Measurements from ENCODE around the gene DOCK7. TPM values are rescaled to one million over a fixed set of nuclear protein-coding genes. Genes with fewer than 3 reads are reported as not detected.

DOCK7 gene
- total and polyA plus RNA-seq, 2 of the 13 experiments (the other 11 are each of a cell fraction or from before 2014, with no cell fraction given): 45.7 to 67.2 TPM

GRCh38 chr1:62436039-62436465 is 252.1 kb downstream of the DOCK7 start (continued):
- TF ChIP-seq ZNF230 (CRISPR knock-in tag; IDR thresholded peaks at IDR 0.05) (no peak), ARID2 (CRISPR knock-in tag; IDR thresholded peaks at IDR 0.05; ENCODE audit: borderline replicate concordance) (no peak), SYNCRIP (IDR thresholded peaks at IDR 0.05; ENCODE audit: insufficient read depth, low read depth, low read length) (no peak), NCOR1 (IDR thresholded peaks at IDR 0.05; ENCODE audit: borderline replicate concordance, low read length) (no peak), ZNF670 (CRISPR knock-in tag; IDR thresholded peaks at IDR 0.05; ENCODE audit: borderline replicate concordance) (no peak; the same call in 1 of the 2 replicates), NR3C1 (CRISPR knock-in tag; IDR thresholded peaks at IDR 0.05) (no peak), MZF1 (CRISPR knock-in tag; IDR thresholded peaks at IDR 0.05; ENCODE audit: borderline replicate concordance) (no peak), ARHGAP35 (CRISPR knock-in tag; IDR thresholded peaks at IDR 0.05; ENCODE audit: borderline replicate concordance) (no peak), ZGPAT (CRISPR knock-in tag; IDR thresholded peaks at IDR 0.05) (peak; percentile 86), ZNF615 (CRISPR knock-in tag; IDR thresholded peaks at IDR 0.05; ENCODE audit: borderline replicate concordance) (no peak), MED13 (CRISPR knock-in tag; IDR thresholded peaks at IDR 0.05) (no peak), ZNF800 (CRISPR knock-in tag; IDR thresholded peaks at IDR 0.05) (0 out of 2 replicates have a peak, but pooled peaks have one; percentile 20), PHF20 (CRISPR knock-in tag; IDR thresholded peaks at IDR 0.05) (no peak; the same call in none of the 2 replicates), ZNF3 (CRISPR knock-in tag; IDR thresholded peaks at IDR 0.05) (no peak), SP1 (IDR thresholded peaks at IDR 0.05) (no peak), SP1 (CRISPR knock-in tag; IDR thresholded peaks at IDR 0.05) (peak; percentile 15; the same call in 1 of the 2 replicates), KAT8 (CRISPR knock-in tag; IDR thresholded peaks at IDR 0.05) (peak; percentile 82), NFRKB (IDR thresholded peaks at IDR 0.05) (peak; percentile 80), ZNF430 (CRISPR knock-in tag; IDR thresholded peaks at IDR 0.05) (peak; percentile 33; the same call in 1 of the 2 replicates), DNMT3B (CRISPR knock-in tag; conservative IDR thresholded peaks at IDR 0.05) (no peak), TARDBP (CRISPR knock-in tag; IDR thresholded peaks at IDR 0.05) (no peak), ZNF143 (CRISPR knock-in tag; IDR thresholded peaks at IDR 0.05) (peak; percentile 37; the same call in 1 of the 2 replicates), ZNF513 (CRISPR knock-in tag; conservative IDR thresholded peaks at IDR 0.05) (no peak), ZNF512 (CRISPR knock-in tag; IDR thresholded peaks at IDR 0.05) (no peak)
- TF ChIP-seq, protein P1, sequence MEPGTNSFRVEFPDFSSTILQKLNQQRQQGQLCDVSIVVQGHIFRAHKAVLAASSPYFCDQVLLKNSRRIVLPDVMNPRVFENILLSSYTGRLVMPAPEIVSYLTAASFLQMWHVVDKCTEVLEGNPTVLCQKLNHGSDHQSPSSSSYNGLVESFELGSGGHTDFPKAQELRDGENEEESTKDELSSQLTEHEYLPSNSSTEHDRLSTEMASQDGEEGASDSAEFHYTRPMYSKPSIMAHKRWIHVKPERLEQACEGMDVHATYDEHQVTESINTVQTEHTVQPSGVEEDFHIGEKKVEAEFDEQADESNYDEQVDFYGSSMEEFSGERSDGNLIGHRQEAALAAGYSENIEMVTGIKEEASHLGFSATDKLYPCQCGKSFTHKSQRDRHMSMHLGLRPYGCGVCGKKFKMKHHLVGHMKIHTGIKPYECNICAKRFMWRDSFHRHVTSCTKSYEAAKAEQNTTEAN (CRISPR knock-in tag; conservative IDR thresholded peaks at IDR 0.05): 0 out of 2 replicates have a peak, but pooled peaks have one; percentile 54

Measured in HepG2 (cell line).